Right lobe of liver (tissue), 4 donors: Measurements from ENCODE around the gene REXO5.

Experiments used
- CTCF ChIP-seq, 4 donors: fragments of 200-600 bp in 3 of 4; fragments of 450-650 bp in 1 of 4; IDR thresholded peaks; one replicate each; pipeline versions ENCODE4 v1.5.1 to v1.8.0; 2016 to 2022; ENCODE audit warnings: antibody characterized with exemption in 4 of 4, mild to moderate bottlenecking in 2 of 4
- POLR2A ChIP-seq: fragments of 450-650 bp; IDR thresholded peaks from one replicate; pipeline ENCODE4 v1.6.1; 2017; ENCODE audit warnings: antibody characterized with exemption, mild to moderate bottlenecking
- donor health status: DM: no; HTN: no; CAD: no.
- donor health status: DM: no; HTN: no; CAD: no.
- donor health status: DM: no; HTN: yes; CAD: no.

GRCh38 chr16:20765732-20766131, 40.6 kb upstream of the REXO5 start:
- TF ChIP-seq POLR2A, result no peak
- no peak for TF ChIP-seq CTCF (IDR thresholded peaks at IDR 0.05)
